GM12891 (cell line): Measurements from ENCODE around the gene ABRAXAS1.

Experiments used
- PAX5 ChIP-seq: IDR thresholded peaks from 2 replicates; pipeline ENCODE4 v1.6.1; 2011; ENCODE audit warnings: low read length, moderate library complexity, mild to moderate bottlenecking; ENCODE audit not compliant: insufficient read depth, severe bottlenecking
- POLR2A ChIP-seq: IDR thresholded peaks from 2 replicates; pipeline ENCODE4 v1.6.1; 2011; ENCODE audit warnings: low read depth, low read length, control low read depth
- POLR2AphosphoS5 ChIP-seq: IDR thresholded peaks from 2 replicates; pipeline ENCODE4 v1.6.1; 2011; ENCODE audit warnings: low read depth, low read length, control low read depth
- POU2F2 ChIP-seq: IDR thresholded peaks from 2 replicates; pipeline ENCODE4 v1.6.1; 2011; ENCODE audit warnings: low read depth, mild to moderate bottlenecking, control low read depth, low read length, moderate library complexity
- TAF1 ChIP-seq: IDR thresholded peaks from 2 replicates; pipeline ENCODE4 v1.6.1; 2011; ENCODE audit warnings: low read depth, low read length, control low read depth

DNA sequence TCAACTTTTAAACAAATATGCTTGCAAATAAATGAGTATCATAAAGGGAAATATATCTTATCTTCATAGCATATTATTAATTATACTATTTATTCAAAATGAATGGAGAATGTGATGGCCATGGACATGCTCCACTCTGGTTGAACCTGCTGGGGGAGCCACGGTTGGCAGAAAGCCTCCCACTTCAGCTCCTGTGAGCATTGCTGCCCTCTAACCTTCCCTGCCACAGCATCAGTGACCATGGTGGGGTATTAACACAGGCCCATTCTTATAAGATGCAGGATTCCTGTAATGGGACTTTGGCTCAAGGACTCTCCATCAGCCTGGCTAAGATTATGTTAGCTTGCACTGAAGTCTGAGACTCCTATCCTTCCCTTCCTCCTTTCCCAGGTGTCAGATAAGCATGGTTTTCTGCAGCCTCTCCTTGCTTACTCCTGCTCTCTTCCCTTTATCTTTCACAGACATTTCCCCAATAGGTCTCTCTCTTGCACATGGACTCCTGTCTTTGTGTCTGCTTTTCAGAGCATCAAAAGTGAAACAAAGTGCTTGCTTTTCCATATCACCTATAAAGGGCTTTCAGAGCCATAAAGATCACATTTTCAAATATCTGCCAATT is 4.9 kb upstream of the ABRAXAS1 start:
- no peak for TF ChIP-seq POLR2A
- TF ChIP-seq TAF1, result no peak
- TF ChIP-seq PAX5, result no peak
- TF ChIP-seq POLR2AphosphoS5, result no peak
- TF ChIP-seq POU2F2, result no peak
